Common myeloid progenitor, CD34-positive (primary cell): ENCODE data around the gene TRIP4.
A peak's percentile ranks its signal among the peaks of the same experiment; 100 is the strongest.

Source experiments
- CTCF ChIA-PET: fragments of 350-600 bp; sonication (Branson Sonifier 250); formaldehyde crosslinking; loops from one replicate; lab custom pipeline; 2021; ENCODE audit warnings: antibody characterized with exemption; lab: Charles Lee
- POLR2A ChIA-PET: fragments of 350-600 bp; sonication (Branson Sonifier 250); formaldehyde crosslinking; loops from one replicate; lab custom pipeline; 2021; ENCODE audit warnings: antibody characterized with exemption; lab: Charles Lee
- DNase-seq, 3 donors: peaks; one replicate each; pipeline versions ENCODE4 v3.0.0 to v3.0.0-alpha.2; 2013
- H3K27ac ChIP-seq, 2 experiments: 1 replicate in 1 of 2; 2 replicates in 1 of 2; pipeline ENCODE4 v1.7.0; 2013; ENCODE audit warnings: inconsistent platforms in 2 of 2, low read length in 2 of 2, mild to moderate bottlenecking in 2 of 2, low read depth in 1 of 2, moderate library complexity in 1 of 2; ENCODE audit not compliant: severe bottlenecking in 2 of 2, insufficient read depth in 1 of 2, poor library complexity in 1 of 2
- H3K27me3 ChIP-seq, 5 experiments: replicated peaks in 2 of 5; 1 replicate in 3 of 5; 2 replicates in 2 of 5; pipeline versions ENCODE4 v1.6.1 to v1.7.0; 2013; ENCODE audit warnings: low read length in 4 of 5, mild to moderate bottlenecking in 2 of 5, moderate library complexity in 2 of 5, inconsistent platforms in 1 of 5; ENCODE audit not compliant: insufficient read depth in 5 of 5, control insufficient read depth in 4 of 5
- H3K36me3 ChIP-seq, 4 experiments: 1 replicate in 2 of 4; 2 replicates in 2 of 4; pipeline versions ENCODE4 v1.6.1 to v1.7.0; 2013; ENCODE audit warnings: low read length in 3 of 4, control low read depth in 1 of 4, mild to moderate bottlenecking in 1 of 4; ENCODE audit not compliant: control insufficient read depth in 4 of 4, insufficient read depth in 4 of 4
- H3K4me1 ChIP-seq, 4 experiments: 1 replicate in 3 of 4; 2 replicates in 1 of 4; pipeline versions ENCODE4 v1.6.1 to v1.7.1; 2013; ENCODE audit warnings: low read length in 3 of 4, mild to moderate bottlenecking in 3 of 4, control low read depth in 1 of 4, inconsistent platforms in 1 of 4, moderate library complexity in 1 of 4; ENCODE audit not compliant: control insufficient read depth in 4 of 4, insufficient read depth in 4 of 4; ENCODE audit errors: control extremely low read depth in 1 of 4
- H3K4me3 ChIP-seq, 7 experiments: 1 replicate in 4 of 7; 2 replicates in 3 of 7; pipeline versions ENCODE4 v1.5.1 to v1.7.0; 2013; ENCODE audit warnings: mild to moderate bottlenecking in 7 of 7, low read length in 6 of 7, moderate library complexity in 6 of 7, inconsistent platforms in 2 of 7, low read depth in 2 of 7, control low read depth in 1 of 7; ENCODE audit not compliant: insufficient read depth in 4 of 7, control insufficient read depth in 1 of 7; ENCODE audit errors: extremely low read depth in 1 of 7
- H3K9me3 ChIP-seq, 5 experiments: 1 replicate in 4 of 5; 2 replicates in 1 of 5; pipeline versions ENCODE4 v1.6.1 to v1.7.1; 2013; ENCODE audit warnings: low read length in 4 of 5, mild to moderate bottlenecking in 2 of 5, inconsistent platforms in 1 of 5, low read depth in 1 of 5, moderate library complexity in 1 of 5; ENCODE audit not compliant: control insufficient read depth in 4 of 5, insufficient read depth in 2 of 5; ENCODE audit errors: control extremely low read depth in 1 of 5
- WGBS: methylation state at CpG from one replicate; pipeline ENCODE4 v1.1.5; 2013; ENCODE audit not compliant: insufficient coverage; 5-methylcytosine and 5-hydroxymethylcytosine counted together

The TRIP4 gene

DNA sequence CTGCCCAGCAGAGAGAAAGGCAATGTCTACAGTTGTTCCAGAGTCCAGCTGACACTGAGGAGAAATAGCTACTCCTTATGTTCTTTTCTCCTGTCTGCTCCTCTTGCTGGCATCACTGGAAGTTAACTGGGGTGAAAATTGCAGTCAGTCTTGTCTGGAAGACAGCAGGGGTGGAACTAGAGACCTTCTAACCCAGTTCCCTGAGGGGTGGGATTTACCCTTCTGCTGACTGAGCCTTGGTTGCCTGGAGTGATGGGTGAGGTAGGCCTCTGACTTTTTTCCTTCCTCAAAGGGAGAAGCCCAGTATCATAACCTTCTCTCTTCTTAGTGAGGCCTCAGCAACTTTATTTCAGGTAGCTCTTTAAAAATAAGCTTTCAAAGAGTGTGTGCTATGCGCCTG, 88.9 kb downstream of the TRIP4 start:
- POLR2A ChIA-PET, result interaction anchor here (0.6 kb wide), 2 partner anchors 46 to 79 kb away, joined by 4 to 7 read pairs; no protein-coding TSS in a partner anchor
- H3K36me3 ChIP-seq, result peaks cover 0 to 20% (median 7%) of the 10 kb centered on the region in 4 experiments
- H3K4me3 ChIP-seq, result no peak overlapping the region
- H3K27me3 ChIP-seq, result no peaks in the 10 kb centered on the region
- peak overlapping the region in 1 of 2 experiments; percentile 12 for H3K27ac ChIP-seq
- peaks cover 0 to 11% (median 6%) of the 10 kb centered on the region in 4 experiments for H3K4me1 ChIP-seq
- CTCF ChIA-PET, result interaction anchor here (1.1 to 1.6 kb wide), 5 partner anchors 10 to 54 kb away, joined by 3 to 4 read pairs (median 3); no protein-coding TSS in a partner anchor
- 43% methylated on average over 1 of the region's 1 CpG for WGBS
- H3K9me3 ChIP-seq, result no peaks in the 10 kb centered on the region
- DNase-seq, result peak in 2 of 3 donors; percentile 21

DNA sequence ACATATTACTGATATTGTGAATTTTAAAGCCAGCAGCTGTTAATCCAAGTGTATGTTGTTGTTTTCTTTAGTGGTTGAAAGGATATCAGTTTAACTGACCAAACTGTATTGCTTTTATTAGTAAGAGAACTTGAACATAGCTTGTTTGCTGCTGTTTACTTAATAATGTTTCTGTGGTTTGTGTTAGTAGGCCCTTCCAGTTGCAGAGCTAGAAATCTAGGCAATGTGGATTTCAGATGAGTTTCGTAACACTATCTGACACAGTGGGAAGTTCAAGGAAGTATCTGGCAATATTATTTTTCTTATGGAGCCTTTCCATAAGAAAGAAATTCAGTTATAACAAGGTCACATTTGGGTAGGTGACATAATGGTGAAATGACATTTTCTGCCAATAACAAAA, 91.2 kb downstream of the TRIP4 start:
- H3K4me3 ChIP-seq, result no peak overlapping the region
- POLR2A ChIA-PET, result no interaction called here
- CTCF ChIA-PET, result interaction anchor here (0.8 to 1.7 kb wide), 3 partner anchors 15 to 25 kb away, joined by 3 to 4 read pairs (median 3); no protein-coding TSS in a partner anchor

DNA sequence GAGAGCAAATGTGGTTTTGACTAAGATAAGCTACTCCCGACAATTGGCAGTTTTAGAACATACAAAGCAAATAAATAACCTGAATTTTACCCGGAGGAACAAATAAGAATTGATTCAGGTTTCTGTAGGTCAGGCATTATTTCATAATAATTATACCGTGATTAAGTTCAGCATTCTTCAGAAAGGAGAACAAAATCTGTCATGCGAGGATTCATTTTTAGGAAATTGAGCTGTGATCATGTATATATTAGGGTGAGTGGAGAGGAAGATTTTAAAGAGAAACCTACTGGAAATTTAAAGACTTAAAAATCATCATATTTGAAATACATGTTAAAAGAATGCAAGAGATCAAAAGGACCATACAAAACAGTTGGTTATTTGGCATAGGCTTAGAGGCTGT, 93.3 kb downstream of the TRIP4 start:
- WGBS, result no CpG with 5 or more reads among the region's 4 CpGs
- H3K36me3 ChIP-seq, result peaks cover 0 to 20% (median 7%) of the 10 kb centered on the region in 4 experiments
- CTCF ChIA-PET, result interaction anchor here (1.3 kb wide), 1 partner anchor 115 kb away, joined by 3 read pairs; no protein-coding TSS in a partner anchor
- POLR2A ChIA-PET, result no interaction called here
- no peak overlapping the region for H3K4me3 ChIP-seq
- H3K9me3 ChIP-seq, result no peaks in the 10 kb centered on the region
- H3K4me1 ChIP-seq, result peaks cover 0 to 9% (median 6%) of the 10 kb centered on the region in 4 experiments
- no peak for DNase-seq
- peak overlapping the region in 1 of 2 experiments; percentile 34 for H3K27ac ChIP-seq
- no peaks in the 10 kb centered on the region for H3K27me3 ChIP-seq

More for the DNA sequence above, 91.2 kb downstream of the TRIP4 start:
- DNase-seq, result no peak
- H3K27me3 ChIP-seq, result no peaks in the 10 kb centered on the region
- H3K36me3 ChIP-seq, result peaks cover 0 to 21% (median 9%) of the 10 kb centered on the region in 4 experiments
- no peaks in the 10 kb centered on the region for H3K9me3 ChIP-seq
- H3K27ac ChIP-seq, result no peak overlapping the region
- H3K4me1 ChIP-seq, result peaks cover 0 to 11% (median 6%) of the 10 kb centered on the region in 4 experiments
- no CpG with 5 or more reads among the region's 1 CpG for WGBS

DNA sequence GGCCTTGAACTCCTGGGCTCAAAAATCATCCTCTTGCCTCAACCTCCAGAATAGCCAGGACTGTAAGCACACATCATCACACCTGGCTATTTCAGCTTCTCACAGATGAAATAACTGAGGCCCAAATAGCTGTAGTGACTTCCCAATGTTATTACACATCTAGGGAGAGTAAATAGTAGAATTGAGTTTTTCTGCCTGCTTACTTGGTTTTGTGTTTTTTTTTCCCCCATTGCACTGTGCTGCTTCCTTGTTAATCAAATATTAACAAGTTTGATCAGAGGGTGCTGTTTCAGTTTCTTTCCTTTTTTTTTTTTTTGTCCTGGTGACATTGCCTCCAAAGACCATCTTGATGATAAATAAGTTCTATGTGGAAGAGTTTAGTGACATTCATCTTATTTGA, 96.1 kb downstream of the TRIP4 start:
- no peaks in the 10 kb centered on the region for H3K9me3 ChIP-seq
- H3K27ac ChIP-seq, result peak overlapping the region in 1 of 2 experiments; percentile 22
- no peak overlapping the region for H3K4me3 ChIP-seq
- POLR2A ChIA-PET, result no interaction called here
- DNase-seq, result no peak
- H3K4me1 ChIP-seq, result no peaks in the 10 kb centered on the region
- peaks cover 0 to 20% (median 8%) of the 10 kb centered on the region in 4 experiments for H3K36me3 ChIP-seq
- H3K27me3 ChIP-seq, result no peaks in the 10 kb centered on the region
- CTCF ChIA-PET, result interaction anchor here (0.6 to 2.0 kb wide), 7 partner anchors 9 to 155 kb away, joined by 3 to 4 read pairs (median 3); partner anchors contain the start of gene ZNF609

DNA sequence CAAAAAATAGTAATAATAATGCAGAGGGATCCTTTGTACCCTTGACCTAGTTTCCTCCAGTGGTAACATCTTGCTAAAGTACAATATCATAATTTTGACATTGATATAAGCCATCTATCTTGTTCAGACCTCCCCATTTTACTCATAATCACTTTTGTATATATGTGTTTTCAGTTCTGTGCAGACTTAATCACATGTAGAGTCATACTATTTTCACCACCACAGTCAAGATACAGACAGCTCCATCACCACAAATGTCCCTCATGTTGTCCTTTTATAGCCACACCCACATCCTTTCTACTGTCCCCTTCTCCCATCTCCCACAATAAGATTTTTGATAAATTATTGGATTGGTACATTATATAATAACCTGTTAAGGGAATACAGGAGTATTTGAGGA, 98.2 kb downstream of the TRIP4 start:
- CTCF ChIA-PET, result interaction anchor here (1.1 to 1.3 kb wide), 2 partner anchors 9 kb away, joined by 3 read pairs; no protein-coding TSS in a partner anchor

DNA sequence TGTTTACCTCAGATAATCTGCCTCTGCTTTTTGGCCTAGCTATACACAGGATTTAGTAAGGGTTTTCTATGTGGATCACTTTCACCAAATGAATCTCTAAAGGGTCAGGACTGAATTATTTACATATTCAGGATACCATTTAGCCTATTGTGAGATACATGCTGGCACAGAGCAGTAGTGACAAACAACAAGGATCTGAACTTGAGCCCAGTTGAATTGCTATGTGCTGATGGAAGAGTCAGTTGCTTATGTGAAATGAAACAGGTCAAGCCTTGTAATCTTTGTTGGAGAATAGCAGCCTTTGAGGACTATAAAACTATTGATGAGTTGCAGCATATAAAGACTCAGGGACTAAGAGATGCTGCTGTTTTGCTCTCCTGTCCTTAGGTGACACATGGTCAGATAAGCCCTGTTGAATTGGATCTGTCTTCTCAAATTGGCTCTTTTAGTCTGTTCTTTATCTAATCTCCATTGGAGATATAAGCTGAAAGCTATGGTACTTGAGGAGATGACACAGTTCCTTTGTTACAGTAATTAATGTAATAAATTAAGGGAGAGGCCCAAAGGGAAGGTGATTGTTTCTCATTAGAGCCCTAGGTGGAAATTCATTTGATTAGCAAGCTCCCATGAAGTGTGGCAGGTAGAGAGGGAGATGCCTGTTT, 103.1 kb downstream of the TRIP4 start:
- no peaks in the 10 kb centered on the region for H3K9me3 ChIP-seq
- H3K4me3 ChIP-seq, result no peak overlapping the region
- ChIA-PET CTCF (interaction anchor here (0.8 to 1.3 kb wide), 2 partner anchors 15 to 162 kb away, joined by 3 read pairs; no protein-coding TSS in a partner anchor), POLR2A (interaction anchor here (0.7 kb wide), 1 partner anchor 8 kb away, joined by 5 read pairs; no protein-coding TSS in a partner anchor)
- no peak overlapping the region for H3K27ac ChIP-seq
- H3K27me3 ChIP-seq, result no peaks in the 10 kb centered on the region
- DNase-seq, result no peak
- H3K4me1 ChIP-seq, result peaks cover 0 to 2% (median 0%) of the 10 kb centered on the region in 4 experiments
- H3K36me3 ChIP-seq, result peaks cover 0 to 28% (median 4%) of the 10 kb centered on the region in 4 experiments

More for the DNA sequence above, 98.2 kb downstream of the TRIP4 start:
- H3K27ac ChIP-seq, result no peak overlapping the region
- no peaks in the 10 kb centered on the region for H3K9me3 ChIP-seq
- peaks cover 0 to 26% (median 6%) of the 10 kb centered on the region in 4 experiments for H3K36me3 ChIP-seq
- no peaks in the 10 kb centered on the region for H3K27me3 ChIP-seq
- no peaks in the 10 kb centered on the region for H3K4me1 ChIP-seq
- POLR2A ChIA-PET, result no interaction called here
- DNase-seq, result no peak
- no peak overlapping the region for H3K4me3 ChIP-seq

DNA sequence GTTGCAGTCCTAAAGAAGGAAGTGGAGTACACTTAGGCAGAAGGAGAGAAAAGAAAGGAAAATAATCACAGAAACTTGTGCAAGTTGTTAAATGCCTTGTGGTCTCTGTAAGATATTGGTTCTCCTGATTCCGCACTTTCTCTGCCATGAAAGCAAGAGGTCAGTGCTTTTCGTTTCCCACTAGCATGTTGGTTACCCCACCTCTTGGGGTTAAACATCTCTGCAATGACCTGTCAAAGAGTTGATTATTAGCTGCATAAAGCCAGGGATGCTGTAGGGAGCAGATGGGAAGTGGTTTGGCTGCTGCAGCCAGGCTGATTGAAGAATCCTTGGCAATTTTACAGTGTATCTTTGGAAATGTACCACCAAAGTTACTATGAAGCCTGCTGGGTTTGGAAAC, 106.0 kb downstream of the TRIP4 start:
- Histone ChIP-seq H3K27me3 (no peaks in the 10 kb centered on the region), H3K36me3 (peaks cover 0 to 30% (median 8%) of the 10 kb centered on the region in 4 experiments), H3K4me3 (no peak overlapping the region), H3K4me1 (peaks cover 0 to 6% (median 1%) of the 10 kb centered on the region in 4 experiments), H3K27ac (no peak overlapping the region), H3K9me3 (no peaks in the 10 kb centered on the region)
- CTCF ChIA-PET, result interaction anchor here (1.5 kb wide), 1 partner anchor 15 kb away, joined by 5 read pairs; no protein-coding TSS in a partner anchor
- 85% methylated on average over 2 of the region's 2 CpGs for WGBS
- DNase-seq, result no peak
- POLR2A ChIA-PET, result interaction anchor here (0.5 to 0.6 kb wide), 2 partner anchors 15 to 113 kb away, joined by 3 to 6 read pairs; no protein-coding TSS in a partner anchor
